ENCODE results near the gene CHRNB1. TPM values are rescaled to one million over a fixed set of nuclear protein-coding genes. Genes with fewer than 3 reads are reported as not detected.

Gene CHRNB1
- total and polyA plus RNA-seq, 10 donors = 7.3 to 12.9 (median 11.3) TPM

GRCh38 chr17:7442142-7442541 lies 2.7 kb upstream of the CHRNB1 start:
- no peak overlapping the region for H3K4me3 ChIP-seq
- no peak overlapping the region for H3K27ac ChIP-seq
- intact Hi-C loops (cut with DNase I; ENCODE audit: low total_unique reads) = no loop called here
- peaks cover 0 to 87% (median 49%) of the 10 kb centered on the region in 7 donors for H3K27me3 ChIP-seq (replicated peaks in 1 of 7)
- no peaks in the 10 kb centered on the region for H3K9me3 ChIP-seq
- no peaks in the 10 kb centered on the region for H3K36me3 ChIP-seq
- WGBS, 5 donors = 91 to 100% (median 93%) methylated on average over 1 to 2 of the region's 2 CpGs
- peaks cover 26 to 71% (median 59%) of the 10 kb centered on the region in 6 donors for H3K4me1 ChIP-seq
- no peak for DNase-seq
- TF ChIP-seq POLR2A (IDR thresholded peaks at IDR 0.05) (no peak), POLR2AphosphoS5 (IDR thresholded peaks at IDR 0.05) (no peak), CTCF (IDR thresholded peaks at IDR 0.05 in 8 of 11, conservative IDR thresholded peaks at IDR 0.05 in 3 of 11) (no peak)

DNA sequence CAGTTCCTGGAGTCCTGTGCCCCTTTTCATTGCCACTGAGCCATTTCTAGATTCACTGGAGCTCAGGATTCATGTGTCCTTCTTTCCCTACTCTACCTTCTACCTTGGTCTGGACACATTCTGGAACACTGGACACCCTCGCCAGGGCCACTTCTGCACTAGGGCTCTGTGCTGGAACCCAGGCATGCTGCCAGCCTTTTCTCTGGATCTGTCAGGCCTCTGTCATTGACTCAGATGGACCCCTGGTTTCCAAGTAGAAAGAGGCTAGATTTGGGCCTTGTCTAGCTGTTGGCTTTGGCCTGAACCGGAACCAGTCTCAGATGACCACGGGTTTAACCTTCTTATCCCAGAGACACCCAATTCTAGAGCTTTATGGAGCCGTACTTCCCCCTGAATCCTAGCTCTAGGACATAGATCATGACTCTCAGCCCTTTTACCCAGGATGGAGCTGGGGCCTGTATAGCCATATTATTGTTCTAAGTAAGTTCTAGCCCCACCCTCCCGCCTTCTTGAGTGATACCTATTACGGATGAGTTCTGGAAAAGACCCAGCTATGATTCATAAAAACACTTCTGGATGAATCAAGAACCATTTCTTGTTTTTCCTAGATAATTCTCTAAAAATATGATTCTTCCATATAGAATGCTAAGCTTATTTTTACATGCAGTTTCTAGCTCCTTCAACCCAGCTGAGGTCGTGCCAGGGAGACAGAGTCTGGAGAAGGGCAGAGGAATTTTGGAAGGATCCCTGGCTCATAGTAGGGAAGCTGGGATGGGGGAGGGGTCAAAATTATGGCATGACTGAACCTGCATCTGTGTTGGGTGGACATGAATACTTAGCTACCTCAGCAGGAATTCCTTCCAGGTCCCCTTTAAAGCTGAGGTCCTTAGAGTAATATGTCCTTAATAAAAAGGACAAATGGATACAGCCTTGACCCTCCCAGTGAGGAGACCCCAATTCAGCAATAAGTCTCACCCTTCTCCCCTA lies 1.1 kb upstream of the CHRNB1 start:
- 75 to 90% (median 86%) methylated on average over 7 of the region's 7 CpGs for WGBS, 5 donors
- H3K4me3 ChIP-seq = no peak overlapping the region
- H3K4me1 ChIP-seq = peaks cover 21 to 56% (median 43%) of the 10 kb centered on the region in 6 donors
- intact Hi-C loops (cut with DNase I; ENCODE audit: low total_unique reads) = no loop called here
- H3K27me3 ChIP-seq (replicated peaks in 1 of 7) = peaks cover 0 to 84% (median 46%) of the 10 kb centered on the region in 7 donors
- no peak for TF ChIP-seq POLR2AphosphoS5 (IDR thresholded peaks at IDR 0.05)
- no peak for TF ChIP-seq POLR2A (IDR thresholded peaks at IDR 0.05)
- no peaks in the 10 kb centered on the region for H3K9me3 ChIP-seq
- no peak for DNase-seq
- H3K36me3 ChIP-seq = no peaks in the 10 kb centered on the region
- no peak overlapping the region for H3K27ac ChIP-seq

DNA sequence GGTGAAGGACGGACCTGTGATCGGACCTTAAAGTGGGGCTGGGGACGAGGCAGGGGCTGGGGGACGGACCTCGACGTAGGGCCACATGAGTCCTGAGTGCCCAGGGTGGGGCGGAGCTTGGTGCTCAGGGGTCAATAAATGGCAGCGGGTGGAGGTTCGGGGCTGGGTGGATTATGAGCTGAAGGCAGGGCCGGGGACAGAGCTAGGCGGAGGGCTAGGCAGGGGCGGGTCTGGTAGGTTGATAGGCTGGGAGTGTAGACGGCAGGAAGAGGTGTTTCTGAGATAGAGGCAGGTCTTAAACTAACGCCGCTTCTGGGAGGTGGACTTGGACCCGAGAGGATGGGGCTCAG lies 733 bp downstream of the CHRNB1 start:
- intact Hi-C loops (cut with DNase I; ENCODE audit: low total_unique reads) = no loop called here
- peaks cover 0 to 66% (median 28%) of the 10 kb centered on the region in 7 donors for H3K27me3 ChIP-seq (replicated peaks in 1 of 7)
- H3K9me3 ChIP-seq = no peaks in the 10 kb centered on the region
- H3K4me1 ChIP-seq = peaks cover 7 to 38% (median 25%) of the 10 kb centered on the region in 6 donors
- no peaks in the 10 kb centered on the region for H3K36me3 ChIP-seq
- peak overlapping the region in 4 of 8 donors; percentile 23 to 58 (median 44) for H3K27ac ChIP-seq
- WGBS, 5 donors = 1 to 7% (median 4%) methylated on average over 16 of the region's 16 CpGs
- TF ChIP-seq POLR2A (IDR thresholded peaks at IDR 0.05) (no peak), CTCF (IDR thresholded peaks at IDR 0.05 in 8 of 11, conservative IDR thresholded peaks at IDR 0.05 in 3 of 11) (no peak), POLR2AphosphoS5 (IDR thresholded peaks at IDR 0.05) (no peak)
- H3K4me3 ChIP-seq = peak overlapping the region in 7 of 8 donors; percentile 18 to 67 (median 38)
- no peak for DNase-seq

DNA sequence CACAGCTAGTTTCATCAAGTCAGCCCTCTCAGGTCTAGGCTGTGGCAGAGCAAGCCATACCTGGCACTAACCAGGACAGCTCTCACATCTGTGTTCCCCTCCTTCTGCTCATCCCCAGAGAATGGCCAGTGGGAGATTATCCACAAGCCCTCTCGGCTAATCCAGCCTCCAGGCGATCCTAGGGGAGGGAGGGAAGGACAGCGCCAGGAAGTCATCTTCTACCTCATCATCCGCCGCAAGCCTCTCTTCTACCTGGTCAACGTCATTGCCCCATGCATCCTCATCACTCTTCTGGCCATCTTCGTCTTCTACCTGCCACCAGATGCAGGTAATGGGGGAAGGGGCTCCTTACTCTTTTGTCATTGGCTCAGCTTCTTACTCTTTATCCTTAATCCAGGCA lies 3.6 kb downstream of the CHRNB1 start:
- peaks cover 0 to 49% (median 24%) of the 10 kb centered on the region in 7 donors for H3K27me3 ChIP-seq (replicated peaks in 1 of 7)
- TF ChIP-seq POLR2AphosphoS5 (IDR thresholded peaks at IDR 0.05) (no peak), CTCF (IDR thresholded peaks at IDR 0.05 in 8 of 11, conservative IDR thresholded peaks at IDR 0.05 in 3 of 11) (no peak), POLR2A (IDR thresholded peaks at IDR 0.05) (no peak)
- WGBS, 5 donors = 86 to 97% (median 94%) methylated on average over 7 of the region's 7 CpGs

More for the DNA sequence above, 3.6 kb downstream of the CHRNB1 start:
- Histone ChIP-seq H3K27ac (no peak overlapping the region), H3K4me3 (no peak overlapping the region), H3K4me1 (peaks cover 4 to 30% (median 20%) of the 10 kb centered on the region in 6 donors), H3K36me3 (no peaks in the 10 kb centered on the region), H3K9me3 (no peaks in the 10 kb centered on the region)
- no peak for DNase-seq
- intact Hi-C loops (cut with DNase I; ENCODE audit: low total_unique reads) = no loop called here

Data from spleen (tissue), 11 donors.